GM19397 (cell line): ENCODE results near the gene KRTCAP2.
A peak's percentile ranks its signal among the peaks of the same experiment; 100 is the strongest.
"Not testable (repeated sequence)": the region's sequence is repeated elsewhere in the genome, so short reads cannot be mapped to it uniquely, and the experiment has no call there.

Experiments used
- ATAC-seq: cut with Tn5 transposase; IDR thresholded peaks from one replicate; pipeline ENCODE4 v1.9.1; 2021; ENCODE audit warnings: mild to moderate bottlenecking, moderate library complexity; ENCODE audit not compliant: unreplicated experiment

The KRTCAP2 gene

DNA sequence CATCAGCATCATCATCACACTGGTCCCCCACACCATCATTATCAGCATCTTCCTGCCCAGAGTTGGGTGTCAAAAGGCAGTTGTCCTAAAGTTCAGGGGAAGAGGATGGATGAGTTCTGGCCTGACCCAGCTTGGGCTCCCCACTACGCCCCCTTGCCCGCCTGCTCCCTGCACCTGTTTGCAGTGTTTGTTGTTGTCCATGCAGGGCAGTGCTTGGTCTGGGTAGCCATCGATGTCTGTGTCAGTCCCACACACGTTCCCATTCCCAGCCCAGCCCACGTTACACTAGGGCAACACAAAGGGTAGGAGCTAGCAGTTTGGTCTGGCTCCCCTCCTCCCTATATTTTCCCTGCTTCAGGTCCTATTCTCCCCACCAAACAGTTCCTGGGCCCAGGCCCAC lies 27.8 kb upstream of the KRTCAP2 start:
- no peak for ATAC-seq

- no peak for ATAC-seq
Observed at GRCh38 chr1:155199792-155200191, 26.7 kb upstream of the KRTCAP2 start.

GRCh38 chr1:155198547-155198906 lies 25.4 kb upstream of the KRTCAP2 start:
- no peak for ATAC-seq

DNA sequence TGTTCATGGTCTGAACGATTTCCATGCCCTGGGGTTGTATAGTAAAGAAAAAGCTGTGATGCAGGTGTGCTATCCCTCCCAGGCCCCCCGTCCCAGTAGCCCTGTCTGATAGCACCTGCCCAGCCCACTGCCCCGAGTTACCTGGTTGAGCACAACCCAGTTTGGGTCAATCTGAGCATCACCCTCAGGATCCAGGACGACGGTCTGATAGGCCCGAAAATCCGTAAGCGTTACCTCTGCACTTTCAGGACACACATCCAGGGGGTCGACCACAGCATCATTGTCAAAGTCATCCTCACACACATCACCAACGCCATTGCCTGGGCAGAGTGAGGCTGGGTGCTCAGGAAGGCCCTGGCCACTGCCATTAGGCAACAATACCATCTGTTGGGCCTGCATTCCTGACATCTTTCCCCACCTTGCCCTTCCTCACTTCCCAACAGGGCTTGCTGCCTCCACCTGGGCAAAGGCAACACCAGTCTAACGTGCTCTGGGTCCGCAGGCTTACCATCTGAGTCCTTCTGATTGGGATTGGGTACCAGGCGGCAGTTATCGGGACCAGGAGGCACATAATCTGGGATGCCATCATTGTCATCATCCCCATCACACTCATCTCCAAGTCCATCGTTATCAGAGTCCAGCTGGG lies 24.9 kb upstream of the KRTCAP2 start:
- no peak for ATAC-seq

- ATAC-seq = no peak
Observed at GRCh38 chr1:155196893-155197638, 24.0 kb upstream of the KRTCAP2 start.

- ATAC-seq = no peak
Observed at GRCh38 chr1:155196103-155196892, 23.2 kb upstream of the KRTCAP2 start.

GRCh38 chr1:155195201-155196102 lies 22.3 kb upstream of the KRTCAP2 start:
- no peak for ATAC-seq

DNA sequence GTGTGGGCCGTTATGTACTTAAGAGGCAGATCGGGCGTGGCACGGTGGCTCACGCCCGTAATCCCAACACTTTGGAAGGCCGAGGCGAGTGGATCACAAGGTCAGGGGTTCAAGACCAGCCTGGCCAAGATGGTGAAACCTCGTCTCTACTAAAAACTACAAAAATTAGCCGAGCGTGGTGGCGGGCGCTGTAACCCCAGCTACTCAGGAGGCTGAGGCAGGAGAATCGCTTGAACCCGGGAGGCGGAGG lies 20.8 kb upstream of the KRTCAP2 start:
- not testable (repeated sequence) for ATAC-seq

DNA sequence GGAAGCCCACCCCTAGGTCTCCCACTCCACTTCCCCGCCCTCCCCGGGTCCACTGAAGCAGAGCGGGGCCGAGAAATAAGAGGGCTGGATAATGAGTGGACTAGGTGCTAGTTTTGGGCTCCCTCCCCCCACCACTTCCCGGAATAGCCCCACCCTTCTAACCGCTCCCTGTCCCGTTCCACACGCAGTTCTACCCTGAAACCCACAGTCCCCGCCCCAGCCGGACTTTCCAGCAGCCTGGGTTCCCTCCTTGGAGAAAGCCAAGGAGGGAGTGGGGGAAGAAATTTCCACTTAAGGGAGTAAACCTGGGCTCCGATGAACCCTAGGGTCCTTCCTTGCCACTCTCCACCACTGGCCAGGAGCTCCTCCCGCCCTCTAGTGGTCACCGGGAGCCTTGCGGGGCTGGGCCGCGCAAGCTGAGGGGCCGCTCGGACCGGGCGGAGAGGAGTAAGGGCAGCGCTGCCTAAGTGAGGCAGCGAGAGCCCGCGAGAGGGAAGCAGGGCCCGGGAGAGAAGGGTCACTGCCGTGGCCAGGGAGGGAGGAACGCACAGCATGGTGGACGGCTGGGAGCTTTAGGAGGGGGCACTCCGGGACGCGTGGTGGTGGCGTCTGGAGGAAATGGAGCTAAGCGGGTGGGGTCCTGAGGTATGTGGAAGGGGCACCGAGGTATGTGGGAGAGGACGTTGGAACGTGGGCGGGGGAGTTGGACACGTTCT lies 20.3 kb upstream of the KRTCAP2 start:
- peak; percentile 68 for ATAC-seq

GRCh38 chr1:155192346-155193274 lies 19.5 kb upstream of the KRTCAP2 start:
- ATAC-seq = no peak

DNA sequence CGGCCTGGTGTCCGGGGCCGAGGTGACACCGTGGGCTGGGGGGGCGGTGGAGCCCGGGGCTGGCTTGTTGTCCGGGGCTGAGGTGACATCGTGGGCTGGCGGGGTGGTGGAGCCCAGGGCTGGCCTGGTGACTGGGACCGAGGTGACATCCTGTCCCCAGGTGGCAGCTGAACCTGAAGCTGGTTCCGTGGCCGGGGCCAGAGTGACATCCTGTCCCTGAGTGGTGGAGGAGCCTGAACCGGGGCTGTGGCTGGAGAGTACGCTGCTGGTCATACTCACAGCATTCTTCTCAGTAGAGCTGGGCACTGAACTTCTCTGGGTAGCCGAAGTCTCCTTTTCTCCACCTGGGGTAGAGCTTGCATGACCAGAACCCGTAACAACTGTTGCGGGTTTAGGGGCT lies 18.8 kb upstream of the KRTCAP2 start:
- no peak for ATAC-seq

- not testable (repeated sequence) for ATAC-seq
Observed at GRCh38 chr1:155189926-155190325, 16.8 kb upstream of the KRTCAP2 start.

DNA sequence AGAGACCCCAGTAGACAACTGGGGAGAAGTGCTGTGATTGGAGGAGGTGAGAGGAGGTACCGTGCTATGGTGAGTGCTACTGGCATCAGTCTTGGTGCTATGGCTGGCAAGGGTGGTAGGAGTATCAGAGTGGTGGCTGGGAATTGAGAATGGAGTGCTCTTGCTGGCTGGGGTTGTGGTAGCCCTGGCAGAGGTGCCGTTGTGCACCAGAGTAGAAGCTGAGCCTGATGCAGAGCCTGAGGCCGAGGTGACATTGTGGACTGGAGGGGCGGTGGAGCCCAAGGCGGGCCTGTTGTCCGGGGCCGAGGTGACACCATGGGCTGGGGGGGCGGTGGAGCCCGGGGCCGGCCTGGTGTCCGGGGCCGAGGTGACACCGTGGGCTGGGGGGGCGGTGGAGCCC lies 15.2 kb upstream of the KRTCAP2 start:
- no peak for ATAC-seq

- ATAC-seq = no peak
Observed at GRCh38 chr1:155187456-155187891, 14.4 kb upstream of the KRTCAP2 start.

- ATAC-seq = no peak
Observed at GRCh38 chr1:155186794-155187455, 13.8 kb upstream of the KRTCAP2 start.

GRCh38 chr1:155186067-155186793 lies 13.1 kb upstream of the KRTCAP2 start:
- ATAC-seq = no peak

DNA sequence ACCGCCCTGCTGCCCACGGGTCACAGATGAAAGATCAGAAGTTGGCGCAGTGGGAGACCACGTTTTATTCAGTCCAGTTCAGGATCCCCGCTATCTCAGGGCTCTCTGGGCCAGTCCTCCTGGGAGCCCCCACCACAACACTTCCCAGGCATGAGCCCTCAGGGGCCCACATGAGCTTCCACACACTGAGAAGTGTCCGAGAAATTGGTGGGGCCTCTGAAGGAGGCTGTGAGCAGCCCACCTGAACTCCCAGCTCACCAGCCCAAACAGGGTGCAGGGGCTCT lies 12.6 kb upstream of the KRTCAP2 start:
- no peak for ATAC-seq
